HG03565 (cell line): ENCODE measurements around the gene LSM10.
A peak's percentile ranks its signal among the peaks of the same experiment; 100 is the strongest.

Experiments
- ATAC-seq: cut with Tn5 transposase; IDR thresholded peaks from one replicate; pipeline ENCODE4 v1.9.1; 2021; ENCODE audit warnings: mild to moderate bottlenecking, moderate library complexity; ENCODE audit not compliant: unreplicated experiment

The LSM10 gene

GRCh38 chr1:36397378-36398230, at the start of gene LSM10:
LSM10 (minus strand) TSS chr1:36397908; CDS start chr1:36394129, 3,779 bp downstream.
- ATAC-seq, result peak; percentile 67

- ATAC-seq, result no peak
These were observed 49.7 kb upstream of the LSM10 start for GRCh38 chr1:36447450-36447849.

- ATAC-seq, result no peak
These were observed 49.0 kb upstream of the LSM10 start for GRCh38 chr1:36446746-36447145.

DNA sequence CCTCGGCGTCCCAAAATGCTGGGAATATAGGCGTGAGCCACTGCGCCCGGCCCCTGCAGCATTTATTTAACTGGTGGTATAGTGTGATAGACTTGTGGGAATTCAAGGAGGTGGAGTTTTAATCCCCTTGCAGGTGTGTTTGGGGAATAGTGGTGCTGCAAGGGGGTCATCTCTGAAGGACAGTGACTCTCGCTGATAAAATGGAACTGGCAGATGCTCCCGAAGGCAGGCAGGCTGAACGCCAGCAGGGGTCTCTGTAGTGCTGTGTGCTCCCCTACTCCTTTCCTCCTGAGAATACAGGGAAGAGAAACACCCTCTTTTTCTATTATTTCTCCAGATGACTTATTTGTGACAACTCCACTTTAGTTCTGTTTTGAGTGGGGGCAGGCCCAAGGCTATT, 48.6 kb upstream of the LSM10 start:
- no peak for ATAC-seq

GRCh38 chr1:36443297-36443696, 45.6 kb upstream of the LSM10 start:
- no peak for ATAC-seq

DNA sequence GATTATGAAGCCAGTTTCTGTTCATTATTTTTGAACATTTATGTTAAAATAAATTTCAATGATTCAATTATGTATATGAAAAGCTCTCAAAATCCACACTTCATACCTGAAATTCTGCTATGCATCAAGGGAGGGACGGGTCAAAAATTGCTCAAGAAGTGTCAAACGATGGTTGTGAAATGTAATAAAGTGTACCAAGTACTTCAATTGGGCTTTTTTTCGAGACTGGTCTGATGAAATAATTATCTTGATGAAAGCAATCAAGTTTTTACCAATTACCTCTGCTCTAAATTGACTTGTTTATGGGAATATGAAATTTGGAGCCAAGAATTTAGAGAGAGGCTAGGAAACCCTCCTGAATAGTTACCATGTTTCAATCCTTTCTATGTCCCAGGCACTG, 44.6 kb upstream of the LSM10 start:
- ATAC-seq, result no peak

DNA sequence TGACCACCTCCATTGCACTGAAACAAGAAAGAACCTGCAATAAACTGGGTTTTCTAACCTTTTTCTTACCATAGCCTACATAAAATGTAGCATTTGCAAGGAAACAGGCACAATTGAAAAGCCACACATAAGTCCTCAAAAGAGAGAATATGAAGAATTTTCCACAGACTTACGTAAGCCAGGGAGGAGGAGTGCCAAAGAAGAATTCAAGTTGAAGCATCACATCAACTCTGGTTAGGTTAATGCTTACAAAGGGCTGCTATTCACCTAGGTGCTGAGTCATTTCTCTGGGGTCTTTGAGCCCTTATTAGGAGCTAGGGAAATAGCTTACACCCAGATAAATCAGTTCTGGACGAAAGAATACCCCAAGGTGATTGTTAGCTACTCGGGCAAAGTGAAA, 42.9 kb upstream of the LSM10 start:
- ATAC-seq, result no peak

DNA sequence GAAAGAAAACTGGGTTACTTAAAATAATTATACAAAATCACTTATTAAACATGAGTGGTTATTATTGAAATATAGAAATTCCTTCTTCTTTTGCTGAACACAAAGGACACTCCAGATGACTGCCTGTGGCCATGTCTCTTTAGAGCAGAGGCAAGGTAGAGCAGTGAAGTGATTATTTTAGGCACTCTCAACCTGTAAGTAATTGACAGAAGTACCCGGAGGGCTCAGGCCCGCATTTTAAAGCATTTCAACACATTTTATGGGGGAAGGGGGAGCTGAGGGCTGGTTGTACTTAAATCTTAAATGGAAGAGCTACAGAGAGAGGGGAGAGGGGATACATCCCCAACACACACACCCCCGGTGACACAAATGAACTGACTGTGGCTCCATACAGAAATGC, 42.3 kb upstream of the LSM10 start:
- no peak for ATAC-seq

GRCh38 chr1:36438715-36439114, 41.0 kb upstream of the LSM10 start:
- no peak for ATAC-seq

DNA sequence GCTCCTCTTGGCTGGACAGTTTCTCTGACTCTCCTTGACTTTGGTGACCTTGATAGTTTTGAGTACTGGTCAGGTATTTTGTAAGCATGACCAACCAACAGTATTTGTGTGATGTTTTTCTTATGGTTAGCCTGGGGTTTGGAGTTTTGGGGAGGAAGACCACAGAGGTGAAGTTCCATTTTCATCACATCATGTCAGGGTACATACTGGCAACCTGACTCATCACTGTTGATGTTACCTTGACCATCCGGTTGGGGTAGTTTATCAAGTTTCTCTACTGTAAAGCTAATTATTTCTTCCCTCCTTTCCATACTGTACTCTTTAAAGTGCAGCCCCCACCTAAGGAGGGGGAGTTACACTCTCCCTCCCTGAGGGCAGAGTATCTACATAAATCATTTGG, 39.1 kb upstream of the LSM10 start:
- ATAC-seq, result no peak

DNA sequence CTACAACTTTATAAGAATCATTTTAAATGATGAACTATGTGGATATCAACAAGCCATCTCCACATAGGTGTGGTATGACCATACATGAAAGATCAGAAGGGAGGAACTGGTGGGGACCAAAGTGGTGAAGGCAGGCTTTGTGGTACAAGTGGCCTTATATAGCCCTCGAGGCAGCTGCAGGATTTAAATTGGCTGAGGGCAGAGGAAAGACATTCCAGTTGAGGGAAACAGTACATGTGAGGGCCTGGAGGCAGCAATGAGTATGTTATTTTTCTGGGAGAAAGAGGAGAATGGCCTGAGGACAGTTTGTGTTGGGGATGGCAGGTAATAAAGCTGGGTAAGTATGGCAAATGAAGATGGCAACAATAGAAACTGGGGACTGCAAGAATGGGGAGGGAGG, 35.4 kb upstream of the LSM10 start:
- no peak for ATAC-seq

DNA sequence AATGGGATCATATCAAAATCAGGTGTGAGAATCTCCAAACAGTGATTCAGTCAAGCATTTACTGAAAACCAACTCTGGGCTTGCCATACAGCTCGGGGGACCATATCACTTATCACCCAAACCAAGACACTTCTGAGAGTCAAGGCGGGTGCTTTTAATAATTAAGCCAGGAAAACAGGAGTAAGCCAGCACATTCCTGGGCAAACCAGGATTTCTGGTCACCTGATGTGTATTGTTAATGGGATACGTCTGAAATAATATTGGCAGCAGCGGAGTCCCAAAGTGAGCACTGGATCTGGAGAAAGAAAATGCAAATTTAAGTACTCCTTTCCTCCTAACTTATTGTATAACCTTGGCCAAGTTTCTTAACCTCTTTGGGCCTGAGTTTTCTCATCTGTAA, 34.9 kb upstream of the LSM10 start:
- no peak for ATAC-seq

- no peak for ATAC-seq
These were observed 28.1 kb upstream of the LSM10 start for GRCh38 chr1:36425791-36426190.

GRCh38 chr1:36421649-36422048, 23.9 kb upstream of the LSM10 start:
- no peak for ATAC-seq

DNA sequence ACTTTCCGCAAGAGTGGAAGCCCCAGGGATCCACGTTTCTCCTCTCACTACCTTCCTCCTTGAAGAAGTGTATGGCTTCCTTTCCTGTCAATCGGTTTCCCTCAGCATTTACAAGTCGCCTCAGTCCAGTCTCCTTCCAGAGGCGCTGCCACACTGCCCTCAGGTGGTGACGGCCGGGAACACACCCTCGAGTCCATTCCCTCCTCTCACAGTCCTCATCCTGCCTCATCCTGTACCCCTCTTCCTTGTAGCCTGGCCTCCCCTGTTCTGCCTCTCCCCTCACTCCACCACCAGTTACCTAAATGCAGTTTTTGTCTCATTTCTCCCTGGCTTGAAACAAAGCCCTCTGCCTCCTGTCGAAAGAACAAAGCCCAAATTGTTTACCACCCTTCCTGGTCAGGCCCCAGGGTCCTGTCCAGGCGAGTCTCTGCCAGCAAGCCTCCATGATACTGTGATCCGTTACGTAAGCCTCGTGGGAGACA, 23.2 kb upstream of the LSM10 start:
- no peak for ATAC-seq

GRCh38 chr1:36420409-36420808, 22.7 kb upstream of the LSM10 start:
- ATAC-seq, result no peak

- ATAC-seq, result no peak
These were observed 21.9 kb upstream of the LSM10 start for GRCh38 chr1:36419569-36419968.

DNA sequence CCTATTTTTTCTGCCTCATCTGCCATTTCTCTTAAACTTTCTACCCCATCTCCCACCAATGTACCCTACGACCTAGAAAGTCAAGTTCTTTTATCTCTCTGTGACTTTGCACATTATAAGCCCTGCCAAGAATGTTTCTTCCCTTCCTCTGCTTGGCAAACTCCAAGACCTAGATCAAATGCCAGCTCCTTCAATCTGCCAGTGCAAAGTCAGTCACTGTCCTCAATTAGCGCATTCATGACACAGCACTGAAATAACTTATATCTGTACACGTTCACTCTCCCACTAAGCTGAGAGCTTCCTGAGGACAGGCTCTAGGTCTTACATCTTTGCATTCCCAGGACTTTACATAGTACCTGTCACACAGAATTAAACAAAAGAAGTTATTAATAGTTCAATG, 21.4 kb upstream of the LSM10 start:
- no peak for ATAC-seq

DNA sequence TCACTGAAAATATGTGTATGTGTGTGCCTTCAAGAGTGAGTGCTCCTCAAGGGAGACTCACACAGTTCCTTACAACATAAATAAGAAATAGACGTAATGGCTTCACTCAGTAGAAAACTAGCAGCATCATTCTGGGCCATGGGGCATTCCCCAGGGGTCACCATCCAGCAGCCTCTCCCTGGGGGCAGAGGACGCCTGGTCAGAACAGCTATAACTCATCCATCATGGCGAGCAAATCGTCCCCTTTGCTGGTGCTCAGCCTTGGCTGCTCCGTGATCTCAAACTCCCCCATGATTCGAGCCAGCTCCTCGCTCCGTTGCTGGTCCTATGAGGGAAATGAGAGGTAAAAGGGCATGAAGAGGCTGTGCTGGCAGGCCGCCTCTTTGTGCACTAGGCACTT, 20.2 kb upstream of the LSM10 start:
- ATAC-seq, result no peak

- no peak for ATAC-seq
These were observed 18.1 kb upstream of the LSM10 start for GRCh38 chr1:36415661-36416326.

GRCh38 chr1:36414384-36414783, 16.7 kb upstream of the LSM10 start:
- ATAC-seq, result no peak
